HT1080 (cell line): ENCODE data around the gene DAB2IP. TPM values are rescaled to one million over a fixed set of nuclear protein-coding genes. Genes with fewer than 3 reads are reported as not detected.
A peak's percentile ranks its signal among the peaks of the same experiment; 100 is the strongest.

Source experiments
- DNase-seq: peaks from one replicate; pipeline ENCODE4 v3.0.0-alpha.2; 2015; ENCODE audit warnings: low read depth
- total RNA-seq: library from RNA; depleted of rRNA; stranded (reverse); fragments of >200 nt; shearing (Covaris generic); gene quantifications from 2 replicates; pipeline ENCODE4 v1.2.3, GENCODE V29; 2014

DAB2IP gene
- total RNA-seq, 1 experiment from 2014 or later, result 16.6 TPM

DNA sequence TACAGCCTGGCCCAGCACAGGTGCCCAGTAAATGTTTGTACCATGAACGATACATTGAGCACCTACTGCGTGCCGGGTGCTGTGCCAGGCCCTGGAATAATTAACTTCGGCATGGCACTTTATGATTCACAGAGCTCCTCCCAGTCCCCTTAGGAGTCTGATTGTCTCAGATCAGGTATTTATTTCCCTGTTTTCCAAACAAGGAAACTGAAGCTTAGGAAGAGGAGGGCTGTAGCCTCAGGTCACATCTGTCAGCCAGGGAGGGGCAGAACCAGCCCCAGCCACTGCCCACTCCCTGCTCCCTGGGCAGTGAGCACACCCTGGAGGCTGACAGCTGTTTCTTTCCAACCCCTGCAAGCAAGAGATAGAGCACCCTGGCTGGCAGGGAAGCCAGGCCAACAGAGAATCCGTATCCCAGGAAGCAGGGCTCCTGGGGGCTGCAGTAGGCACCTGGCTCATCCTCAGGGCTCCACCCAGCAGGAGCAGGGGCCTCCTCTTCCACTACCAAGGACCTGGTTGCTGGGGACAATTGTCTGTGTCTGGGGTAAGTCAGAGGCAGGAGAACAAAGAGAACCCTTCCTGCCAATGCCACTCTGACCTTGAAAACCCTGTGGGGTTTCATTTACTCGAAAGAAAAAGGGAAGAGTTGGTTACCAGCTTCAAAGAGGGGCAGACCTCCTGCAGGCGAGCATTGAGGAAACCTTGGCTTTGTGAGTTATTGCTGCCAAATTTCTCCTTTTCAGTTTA lies 69.0 kb downstream of the DAB2IP start:
- DNase-seq, result no peak

DNA sequence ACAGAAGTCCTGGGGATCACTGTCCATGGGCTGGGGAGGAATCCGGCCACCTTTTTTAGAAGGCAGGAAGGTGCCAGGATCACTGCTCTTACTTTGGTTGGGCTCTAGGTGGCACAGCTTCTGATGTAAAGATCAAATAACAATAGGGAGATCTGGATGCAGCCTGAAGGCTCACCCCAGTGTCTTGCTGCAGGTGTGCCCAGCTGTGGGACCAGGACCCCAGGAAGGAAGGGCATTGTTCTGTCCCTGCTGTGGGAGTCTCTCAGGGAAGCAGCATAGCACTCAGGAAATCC lies 69.6 kb downstream of the DAB2IP start:
- DNase-seq, result no peak

DNA sequence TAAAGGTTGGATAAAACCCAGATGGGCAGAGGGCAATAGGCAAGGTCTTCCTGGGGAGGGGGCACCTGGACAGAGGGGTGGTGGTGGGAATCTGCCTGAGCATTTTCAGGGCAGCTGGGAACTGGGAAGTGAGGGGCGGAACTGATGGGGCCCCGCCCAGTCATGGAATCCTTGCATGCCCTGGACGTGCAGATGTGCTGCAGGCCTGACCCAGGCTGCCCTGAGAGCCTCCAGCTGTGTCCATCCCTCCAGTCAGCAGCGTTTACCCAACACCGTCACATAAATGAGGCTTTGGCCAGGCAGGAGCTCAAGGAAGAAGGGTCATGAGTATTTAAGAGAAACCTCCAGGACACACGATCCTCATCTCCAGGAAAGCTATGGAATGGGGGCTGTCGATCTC lies 70.3 kb downstream of the DAB2IP start:
- DNase-seq, result no peak

DNA sequence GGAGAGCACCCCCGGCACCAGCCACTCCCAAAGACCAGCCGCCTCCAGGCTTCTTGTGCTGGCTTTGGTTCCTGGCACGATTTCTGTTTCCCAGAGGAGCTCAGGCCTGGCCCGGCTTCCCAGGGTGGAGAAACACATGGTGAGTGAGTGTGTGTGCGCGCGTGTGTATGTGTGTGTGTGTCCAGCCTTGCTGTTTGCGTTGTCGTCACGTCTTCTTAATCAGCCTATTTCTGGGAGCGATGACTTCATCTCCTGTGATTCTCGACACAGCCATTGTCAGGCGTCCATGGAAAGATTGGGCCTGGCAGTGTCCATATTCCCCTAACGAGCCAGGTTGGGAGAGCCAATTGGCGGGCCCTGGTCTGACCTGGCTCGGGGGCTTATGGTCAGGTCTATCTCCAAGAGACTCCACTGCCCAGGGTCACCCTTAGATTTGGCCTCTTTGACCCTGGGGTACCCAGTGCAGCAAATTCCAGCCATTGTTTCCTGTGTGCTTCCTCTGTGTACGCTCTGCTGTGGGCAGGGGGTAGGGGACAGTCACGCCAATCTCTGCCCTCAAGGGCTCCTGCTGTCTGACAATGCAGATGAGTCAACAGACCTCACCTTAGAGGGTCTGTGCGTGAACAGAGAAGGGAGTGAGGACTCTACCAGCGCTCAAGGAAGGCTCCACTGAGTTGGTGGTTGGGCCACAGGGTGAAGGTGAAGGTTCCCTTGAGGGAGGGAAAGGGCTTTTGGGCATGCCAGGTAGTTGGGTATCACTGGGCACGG lies 73.8 kb downstream of the DAB2IP start:
- no peak for DNase-seq

DNA sequence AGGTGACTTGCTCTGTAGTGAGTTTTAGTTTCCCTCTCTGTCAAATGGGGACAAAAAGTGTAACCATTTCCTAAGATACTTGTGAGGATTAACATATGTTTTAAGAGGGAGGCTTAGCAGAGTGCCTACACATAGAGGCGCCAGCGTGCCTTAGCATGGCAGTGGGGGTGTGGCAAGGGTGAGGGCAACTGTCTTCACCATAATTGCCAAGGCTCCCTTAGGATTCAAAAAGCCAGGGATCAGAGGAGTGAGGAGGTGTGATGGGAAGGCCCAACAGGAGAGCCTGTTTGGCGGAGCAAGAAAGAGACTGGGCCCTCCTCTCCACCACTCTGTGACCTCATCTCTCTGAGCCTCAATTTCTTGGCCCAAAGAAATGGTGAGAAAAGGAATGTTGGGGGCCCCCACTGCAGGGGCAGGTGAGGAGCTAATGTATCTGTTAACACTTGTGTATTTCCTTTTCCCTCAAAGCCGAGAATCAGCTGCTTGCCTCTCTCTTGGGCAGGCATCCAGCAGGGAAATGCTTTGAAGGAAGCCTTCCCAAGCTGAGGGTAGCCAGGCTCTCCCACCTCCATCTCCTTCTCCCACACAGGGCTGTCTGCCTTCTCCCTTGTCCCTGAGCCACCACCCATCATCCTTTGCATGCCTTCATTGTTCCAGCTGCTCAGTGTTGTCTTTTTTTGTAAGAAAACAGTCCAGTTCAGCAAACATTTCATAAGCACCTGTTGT lies 76.0 kb downstream of the DAB2IP start:
- DNase-seq, result no peak

DNA sequence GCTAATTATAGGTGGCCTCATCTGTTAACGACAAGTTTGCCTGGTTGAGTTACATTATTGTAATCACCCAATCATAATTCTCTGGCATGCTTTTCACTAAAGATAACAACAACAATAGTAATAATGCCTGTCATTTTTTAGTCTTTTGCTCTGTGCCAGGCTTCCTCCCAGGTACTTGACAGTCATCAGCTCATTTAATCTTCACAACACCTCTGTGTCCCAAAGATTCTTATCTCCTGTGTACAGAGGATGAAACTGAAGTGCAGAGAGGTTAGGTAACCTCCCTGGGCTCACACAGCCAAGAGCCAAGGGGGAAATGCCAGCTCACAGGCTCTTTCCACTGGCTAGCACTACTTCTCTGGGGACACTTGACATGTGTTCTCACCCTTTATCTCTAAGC lies 77.5 kb downstream of the DAB2IP start:
- DNase-seq, result no peak

DNA sequence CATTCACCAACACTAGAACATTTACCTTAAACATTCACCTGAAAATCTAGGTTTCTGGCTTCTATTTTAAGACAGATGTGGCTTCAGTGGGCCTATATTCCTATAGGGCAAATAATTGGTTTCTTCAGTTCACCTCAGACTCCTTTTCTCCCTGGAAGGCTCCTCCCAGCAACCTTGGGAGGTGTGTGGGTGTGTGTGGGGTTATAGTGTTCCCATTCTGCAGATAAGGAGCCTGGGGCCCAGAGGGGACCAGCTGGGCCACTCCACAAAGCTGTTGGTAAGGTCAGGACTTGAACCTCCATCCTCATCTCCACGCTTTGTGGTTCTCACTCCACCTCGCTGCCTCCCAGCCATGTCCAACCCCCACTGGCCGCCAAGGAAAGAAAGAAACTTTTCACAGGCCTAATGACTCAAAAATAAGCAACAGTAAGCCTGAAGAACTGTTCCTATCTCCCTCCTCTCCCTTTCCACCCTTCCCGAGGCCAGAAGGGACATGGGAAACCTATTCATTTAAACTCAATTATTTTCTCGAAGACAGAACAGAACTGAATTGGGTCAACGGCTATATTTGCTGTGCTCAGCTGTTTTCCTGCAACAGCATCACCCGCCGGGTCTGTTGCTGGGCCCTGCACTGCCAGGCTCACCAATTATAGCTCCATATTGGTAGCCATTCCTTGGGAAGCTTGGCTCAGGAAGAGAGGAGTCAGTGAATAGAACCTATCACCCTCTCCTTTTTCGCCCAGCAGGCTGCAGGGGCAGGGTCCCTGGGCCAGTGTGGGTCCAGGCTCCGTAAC lies 78.5 kb downstream of the DAB2IP start:
- DNase-seq, result no peak

DNA sequence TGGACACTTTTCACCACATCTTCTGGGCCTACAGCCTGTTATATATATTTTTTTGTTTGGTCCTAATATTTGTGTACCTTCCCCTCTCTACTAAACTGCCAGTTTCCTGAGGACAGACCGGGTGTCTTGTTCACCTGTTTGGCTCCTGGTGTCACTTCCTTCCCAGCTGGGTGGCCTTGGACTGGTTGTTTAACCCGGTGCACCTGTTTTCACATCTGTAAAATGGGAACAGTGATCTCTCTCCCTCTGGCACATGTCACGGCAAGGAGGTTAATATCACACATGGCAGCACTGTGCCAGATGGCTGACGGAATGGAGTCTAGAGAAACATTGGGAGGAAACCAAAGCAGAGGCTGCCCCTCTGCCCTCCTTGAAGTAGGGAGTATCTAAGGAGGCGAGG lies 79.7 kb downstream of the DAB2IP start:
- DNase-seq, result no peak

DNA sequence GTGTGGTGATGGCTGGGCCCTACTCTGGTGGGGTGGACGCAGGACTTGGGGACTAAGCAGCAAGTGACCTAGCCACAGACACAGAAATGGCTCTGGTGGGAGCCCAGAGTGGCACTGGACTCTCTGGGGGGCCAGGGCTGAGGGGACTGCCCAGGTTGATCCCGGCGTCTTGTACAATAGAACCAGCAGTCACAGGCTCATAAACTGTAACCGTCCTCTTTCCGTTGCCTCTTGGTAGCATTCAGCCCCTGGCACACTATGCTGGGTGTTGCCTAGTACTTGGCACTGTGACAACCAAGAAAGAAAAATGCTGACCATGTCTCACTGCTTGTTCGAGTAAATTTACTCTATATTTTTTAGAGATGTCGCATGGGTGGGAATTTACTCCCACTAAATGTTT lies 80.5 kb downstream of the DAB2IP start:
- no peak for DNase-seq

DNA sequence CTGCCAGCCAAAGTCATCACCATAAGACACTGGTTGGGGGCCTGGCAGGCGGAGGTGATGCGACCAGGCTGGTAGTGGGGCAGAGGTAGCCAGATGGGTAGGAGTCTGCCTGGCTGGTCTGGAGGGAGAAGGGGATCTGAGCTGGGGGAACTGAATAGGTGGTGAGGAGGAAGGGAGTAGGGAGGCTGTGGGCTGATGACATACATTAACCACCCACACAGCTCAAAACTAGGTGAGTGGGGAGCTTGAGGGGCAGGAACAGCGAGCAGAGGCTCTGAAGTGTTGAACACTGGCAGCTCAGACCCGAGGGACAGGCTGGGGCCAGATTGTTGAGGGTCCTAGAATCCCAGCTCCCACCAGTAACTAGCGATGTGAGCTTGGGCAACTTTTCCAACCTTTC lies 81.0 kb downstream of the DAB2IP start:
- no peak for DNase-seq

DNA sequence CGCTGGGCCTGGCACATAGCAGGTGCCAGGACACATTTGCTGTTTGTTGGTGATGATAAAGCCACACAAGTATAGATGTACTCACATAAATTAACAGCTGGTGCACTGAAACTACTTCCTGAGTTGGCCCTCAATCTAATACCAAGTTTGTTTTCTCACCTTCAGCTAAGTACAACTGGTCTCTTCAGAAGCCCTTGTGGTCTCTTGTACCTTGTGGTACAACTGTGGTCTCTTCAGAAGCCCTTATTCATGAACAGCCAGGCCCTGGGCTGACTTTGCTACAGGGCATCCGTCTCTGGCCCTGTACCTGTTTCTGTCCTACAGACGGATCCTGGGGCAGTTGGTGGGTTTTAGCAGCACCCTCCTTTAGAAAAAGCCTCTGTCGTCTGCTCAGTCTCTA lies 81.5 kb downstream of the DAB2IP start:
- no peak for DNase-seq

DNA sequence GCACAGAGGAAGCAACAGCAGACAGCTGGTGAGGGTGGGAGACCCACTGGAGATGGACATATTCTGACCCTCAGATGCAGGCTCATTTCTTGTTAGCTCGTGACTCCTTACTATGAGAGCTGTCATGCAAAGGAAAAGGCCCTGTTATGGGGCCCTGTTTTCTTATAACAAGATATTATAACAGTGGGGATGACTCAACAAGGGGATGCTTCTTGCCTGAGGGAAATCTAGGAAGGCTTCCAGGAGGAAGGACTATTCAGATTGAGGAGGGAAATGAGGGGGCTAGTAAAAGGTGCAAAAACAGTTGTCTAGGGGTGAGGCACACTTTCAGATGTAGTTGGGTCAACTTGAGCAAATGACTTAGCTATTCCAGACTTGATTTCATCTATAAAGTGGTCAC lies 83.0 kb downstream of the DAB2IP start:
- DNase-seq, result peak; percentile 41

DNA sequence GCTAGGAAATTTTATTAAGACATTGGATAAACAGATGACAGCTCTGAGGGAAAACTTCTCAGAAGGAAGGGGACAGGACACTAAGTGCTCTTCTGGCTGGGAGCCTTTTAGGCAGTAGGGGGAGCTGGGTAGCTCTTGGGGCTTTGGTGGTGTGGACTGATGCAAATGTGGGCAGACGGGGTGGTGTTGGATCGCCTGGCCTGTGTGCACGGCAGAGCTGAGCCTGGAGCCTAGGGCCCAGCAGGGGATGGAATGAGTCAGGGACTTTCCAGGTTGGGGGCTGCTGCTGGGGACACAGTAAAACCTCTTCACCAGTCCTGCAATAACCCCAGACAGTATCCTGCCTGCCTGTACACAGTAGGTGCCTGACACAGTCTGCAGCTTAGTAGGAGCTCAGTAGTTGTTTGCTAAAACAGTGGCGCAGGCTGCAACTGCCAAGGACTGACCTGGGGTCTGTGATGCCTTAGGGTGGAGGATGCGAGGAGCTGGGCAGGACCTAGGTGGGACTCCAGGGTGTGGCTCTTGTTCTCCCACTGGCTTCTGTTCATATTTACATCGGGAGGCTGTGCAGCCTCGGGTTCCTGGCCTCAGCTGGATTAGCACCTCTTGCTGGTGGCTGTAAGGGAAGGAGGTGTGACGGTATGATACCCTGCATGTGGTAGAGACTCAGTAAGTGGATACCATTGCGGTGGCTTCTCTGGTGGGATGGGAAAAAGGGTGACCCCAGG lies 83.8 kb downstream of the DAB2IP start:
- DNase-seq, result peak; percentile 82

DNA sequence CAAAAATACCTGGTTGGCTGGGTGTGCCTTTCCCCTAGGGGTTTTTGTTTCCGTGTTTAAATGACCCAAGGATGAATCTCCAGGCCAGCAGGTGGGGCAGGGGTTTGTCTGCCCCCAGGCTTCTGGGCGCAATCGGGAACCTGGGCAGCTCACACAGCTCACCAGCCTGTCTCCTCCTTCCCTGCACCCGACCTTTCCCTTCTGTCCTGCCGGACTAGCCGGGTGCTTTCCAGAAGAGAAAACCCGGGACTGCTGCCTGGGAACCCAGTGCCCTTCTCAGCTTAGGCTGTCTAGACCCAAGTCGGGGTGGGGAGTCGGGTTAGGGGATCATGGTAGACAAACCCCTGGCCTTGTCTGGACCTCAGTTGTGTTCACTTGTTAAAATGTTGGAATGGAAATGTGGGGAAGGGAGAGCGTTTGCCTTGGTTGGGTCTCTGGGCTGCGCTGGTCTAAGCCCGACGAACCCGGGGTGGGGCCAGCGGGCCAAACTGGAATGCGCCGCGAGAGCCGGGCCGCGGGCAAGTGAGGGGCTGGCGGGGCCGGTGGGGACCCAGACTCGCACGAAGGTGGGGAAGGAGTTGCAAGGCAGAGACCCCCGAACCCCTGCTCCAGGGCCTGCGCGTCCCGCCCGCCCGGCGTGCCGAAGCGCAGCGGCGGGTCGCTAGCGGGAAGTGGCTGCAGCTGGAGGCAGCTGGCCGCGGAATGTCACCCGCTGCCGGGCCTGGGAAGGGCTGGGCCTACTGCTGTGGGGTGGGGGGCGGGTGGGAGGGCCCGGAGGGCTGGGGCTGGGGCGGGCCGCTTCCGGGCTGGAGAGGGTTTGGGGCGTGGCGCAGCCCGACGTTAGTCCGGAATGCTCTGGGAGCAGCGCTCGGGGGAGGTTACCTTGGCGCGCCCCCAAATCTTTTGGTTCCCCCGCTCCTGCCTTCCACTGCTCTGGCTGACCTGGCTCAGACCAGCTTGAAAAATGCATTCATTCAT lies 84.6 kb downstream of the DAB2IP start:
- DNase-seq, result no peak

DNA sequence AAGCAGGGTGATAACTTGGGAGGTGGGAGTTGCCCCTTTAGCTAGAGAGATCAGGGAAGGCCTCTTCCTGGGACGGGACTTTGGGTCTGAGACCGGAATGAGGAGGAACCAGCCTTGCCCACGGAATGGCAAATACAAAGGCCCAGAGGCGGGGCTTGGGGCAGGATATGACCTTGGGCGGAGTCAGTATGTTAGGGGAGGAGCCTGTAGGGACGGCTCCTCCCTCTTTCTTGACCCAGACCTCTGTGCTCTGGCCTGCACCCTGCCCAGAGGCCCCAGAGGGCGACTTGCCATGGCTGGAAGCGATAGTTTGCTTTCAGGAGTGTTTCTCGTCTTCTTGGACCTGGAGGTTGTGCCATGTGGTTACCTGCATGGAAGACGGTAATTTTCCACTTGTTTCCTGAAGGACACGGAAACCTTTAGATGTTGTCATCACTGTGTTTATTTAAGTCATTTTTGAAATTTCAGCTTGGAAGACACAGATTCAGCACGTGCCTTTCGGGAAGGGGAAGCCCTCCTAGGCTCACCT lies 85.6 kb downstream of the DAB2IP start:
- no peak for DNase-seq

DNA sequence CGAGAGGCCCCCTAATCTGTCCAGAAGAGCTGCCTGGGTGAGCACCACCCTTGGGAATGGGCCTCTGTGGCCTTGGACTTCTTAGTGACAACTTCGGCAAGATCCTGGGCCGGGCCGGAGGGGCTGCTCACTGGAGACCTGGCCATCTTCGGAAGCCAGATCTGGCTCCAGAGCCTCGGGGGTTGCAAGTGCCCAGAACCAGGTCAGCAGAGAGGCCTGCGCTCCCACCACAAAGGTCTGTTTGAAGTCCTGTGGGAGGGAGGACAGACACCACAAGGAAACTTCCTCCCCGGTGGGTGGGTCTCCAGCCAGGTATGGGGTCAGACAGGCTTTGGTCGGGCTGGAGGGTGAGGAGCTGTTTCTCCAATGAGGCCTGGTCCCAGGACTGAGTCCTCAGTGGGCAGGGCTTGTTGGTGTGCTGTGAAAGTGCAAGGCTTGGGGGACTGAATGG lies 86.1 kb downstream of the DAB2IP start:
- no peak for DNase-seq

DNA sequence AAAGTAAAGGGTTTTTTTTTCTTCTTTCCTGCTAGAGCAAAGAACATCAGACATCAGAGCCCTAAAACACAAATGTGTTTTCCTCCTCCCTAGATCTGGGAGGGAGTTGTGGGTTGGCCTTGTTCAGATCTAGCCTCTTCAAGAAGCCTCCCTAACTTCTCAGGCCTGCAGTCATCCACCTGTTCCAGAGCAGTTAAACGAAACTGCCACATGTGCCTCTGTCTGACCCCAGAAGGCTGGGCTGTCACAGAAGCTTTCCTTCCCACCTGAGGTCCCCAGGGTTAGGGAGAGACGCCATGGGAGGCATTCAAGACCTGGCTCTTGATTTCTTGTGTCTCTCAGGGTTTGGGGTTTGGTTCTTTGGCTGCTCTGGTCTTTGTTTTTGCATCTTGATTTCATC lies 87.0 kb downstream of the DAB2IP start:
- no peak for DNase-seq

DNA sequence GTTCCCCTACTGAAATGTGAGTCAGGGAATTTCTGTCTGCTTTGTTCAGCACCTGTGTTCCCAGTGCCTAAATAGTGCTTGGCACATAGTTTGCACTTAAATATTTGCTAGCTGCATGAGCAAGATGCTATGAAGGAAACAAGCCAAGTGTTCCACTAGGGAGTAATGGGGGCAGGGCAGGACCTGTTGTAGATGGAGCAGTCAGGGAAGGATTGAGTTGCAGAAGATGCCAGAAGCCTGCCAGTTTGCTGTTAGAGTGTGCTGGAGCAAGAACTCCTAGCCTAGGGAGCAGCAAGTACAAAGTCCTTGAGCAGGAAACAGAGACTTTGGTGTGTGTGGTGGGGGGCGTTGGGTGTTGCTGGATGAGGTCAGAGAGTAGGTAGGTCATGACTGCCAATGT lies 87.5 kb downstream of the DAB2IP start:
- no peak for DNase-seq

DNA sequence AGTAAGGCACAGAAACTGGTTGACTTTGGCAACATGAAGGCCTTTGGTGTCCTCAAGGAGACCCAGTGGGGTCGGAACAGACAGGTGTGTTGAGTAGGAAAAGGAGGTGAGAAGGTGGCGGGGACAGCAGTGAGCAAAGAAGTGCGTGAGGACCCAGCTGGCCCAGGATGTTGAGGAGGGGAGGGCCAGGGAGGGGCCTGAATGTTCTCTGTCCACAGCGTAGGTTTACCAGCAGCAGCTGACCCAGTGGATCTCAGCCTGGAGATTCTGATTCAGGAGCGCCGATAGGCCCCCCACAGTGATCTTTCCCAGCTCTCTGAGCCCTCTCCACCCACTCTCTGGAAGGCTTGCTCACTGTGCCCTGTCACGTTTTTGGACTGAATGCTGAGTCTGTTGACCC lies 88.5 kb downstream of the DAB2IP start:
- no peak for DNase-seq
